SH-SY5Y (cell line): Measurements from ENCODE around the gene MORN4.

ENCODE experiments used
- GATA2 ChIP-seq: IDR thresholded peaks from 2 replicates; pipeline ENCODE4 v1.6.1; 2011; ENCODE audit warnings: mild to moderate bottlenecking, low read depth, low read length
- GATA3 ChIP-seq: IDR thresholded peaks from 2 replicates; pipeline ENCODE4 v1.6.1; 2011; ENCODE audit warnings: low read depth, mild to moderate bottlenecking, low read length, moderate library complexity

GRCh38 chr10:97643441-97643985 is 10.2 kb upstream of the MORN4 start:
- TF ChIP-seq GATA2, result no peak
- no peak for TF ChIP-seq GATA3
